ENCODE results near the gene MITF.

MITF gene

DNA sequence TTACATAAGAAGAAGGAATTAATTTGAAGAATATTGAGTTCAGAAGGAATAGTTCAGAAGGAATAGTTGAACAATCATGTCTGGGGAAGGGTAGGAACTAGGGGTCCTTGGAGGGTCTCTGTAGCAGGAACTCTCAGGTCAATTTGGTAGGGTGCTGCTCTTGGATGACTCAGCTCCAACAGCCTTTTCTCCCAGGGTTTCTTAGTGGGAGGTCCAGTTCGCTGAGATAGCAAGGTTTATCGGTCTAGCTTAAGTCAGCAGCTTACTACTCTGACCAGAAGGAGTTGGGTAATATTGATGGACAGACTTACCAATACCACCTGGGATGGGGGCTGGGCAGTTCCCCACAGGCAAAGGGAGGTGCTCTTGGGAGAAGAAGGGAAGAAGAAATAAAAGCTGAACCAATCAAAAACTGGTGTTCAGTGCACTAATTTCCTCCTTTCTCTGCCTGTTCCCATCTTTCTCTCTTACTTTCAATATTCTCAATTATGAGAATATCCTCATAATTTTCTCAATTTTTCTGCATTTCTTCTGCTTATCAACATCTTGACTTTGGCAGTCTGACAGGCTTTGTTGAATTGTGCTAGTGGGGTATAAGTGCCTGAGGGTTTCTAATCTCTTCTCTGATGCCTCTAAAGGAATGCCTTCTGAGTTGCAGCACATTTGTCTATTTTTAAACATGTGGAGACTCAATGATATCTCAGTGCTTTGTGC, 14.4 kb upstream of the MITF start:
- no peak overlapping the region for H3K4me3 ChIP-seq (ENCODE audit: low read depth, low read length)
- DNase-seq (ENCODE audit: low read depth): no peak

DNA sequence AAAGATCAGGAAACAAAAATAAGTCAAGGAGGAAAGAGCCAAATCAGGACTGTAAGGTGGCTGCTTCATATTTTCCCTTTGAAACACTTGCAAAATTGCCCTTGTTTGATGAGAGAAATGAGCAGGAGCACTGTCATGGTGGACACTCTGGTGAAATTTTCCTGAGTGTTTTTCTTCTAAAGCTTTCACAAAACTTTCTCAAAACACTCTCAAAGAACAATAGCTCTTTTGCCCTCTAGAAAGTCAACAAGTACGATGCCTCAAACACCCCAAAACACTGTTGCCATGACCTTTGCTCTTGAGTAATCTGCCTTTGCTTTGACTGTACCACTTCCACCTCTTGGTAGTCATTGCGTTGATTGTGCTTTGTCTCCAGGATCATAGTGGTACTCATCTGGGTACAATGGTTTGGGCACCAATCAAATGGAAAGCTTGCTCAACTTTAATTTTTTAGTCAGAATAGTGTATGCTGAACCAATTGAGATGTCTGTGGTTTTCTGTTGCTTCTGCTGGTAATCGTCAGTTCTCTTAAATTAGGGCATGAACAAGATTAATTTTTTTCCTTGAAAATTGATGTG, 13.2 kb upstream of the MITF start:
- H3K4me3 ChIP-seq (ENCODE audit: low read depth, low read length): no peak overlapping the region
- DNase-seq (ENCODE audit: low read depth): no peak

DNA sequence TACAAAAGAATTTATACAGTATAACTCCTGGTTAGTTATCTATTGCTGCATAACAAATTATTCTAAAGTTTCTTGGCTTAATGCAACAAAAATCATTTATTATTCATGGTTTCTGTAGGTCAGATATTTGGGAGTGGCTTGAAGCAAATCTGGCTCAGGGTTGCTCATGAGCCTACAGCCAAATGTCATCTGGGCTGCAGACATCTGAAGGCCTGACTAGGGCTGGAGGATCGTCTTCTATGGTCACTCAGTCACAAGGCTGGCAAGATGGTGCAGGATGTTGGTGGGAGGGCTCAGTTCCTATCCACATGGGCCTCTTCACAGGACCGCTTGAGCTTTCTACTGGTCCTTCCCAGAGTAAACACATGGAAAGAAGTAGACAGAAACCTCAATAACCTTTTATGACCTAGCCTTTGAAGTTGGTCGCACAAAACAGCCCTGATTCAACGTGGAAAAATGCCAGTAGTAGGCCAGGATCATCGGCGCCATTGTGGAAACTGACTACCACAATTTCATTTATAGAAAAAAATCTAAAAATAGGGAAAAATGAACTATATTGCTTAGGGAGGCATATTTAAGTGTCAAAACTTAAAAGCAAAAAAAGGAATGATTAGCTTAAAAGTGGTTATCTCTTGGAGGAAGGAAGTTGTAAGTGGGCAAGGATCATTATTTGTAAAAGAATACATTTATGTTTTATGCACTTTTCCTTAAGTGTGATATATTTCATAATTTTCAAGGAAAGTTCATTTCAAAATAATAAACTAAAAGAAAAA, 9.9 kb upstream of the MITF start:
- DNase-seq (ENCODE audit: low read depth): no peak
- H3K4me3 ChIP-seq (ENCODE audit: low read depth, low read length): no peak overlapping the region

DNA sequence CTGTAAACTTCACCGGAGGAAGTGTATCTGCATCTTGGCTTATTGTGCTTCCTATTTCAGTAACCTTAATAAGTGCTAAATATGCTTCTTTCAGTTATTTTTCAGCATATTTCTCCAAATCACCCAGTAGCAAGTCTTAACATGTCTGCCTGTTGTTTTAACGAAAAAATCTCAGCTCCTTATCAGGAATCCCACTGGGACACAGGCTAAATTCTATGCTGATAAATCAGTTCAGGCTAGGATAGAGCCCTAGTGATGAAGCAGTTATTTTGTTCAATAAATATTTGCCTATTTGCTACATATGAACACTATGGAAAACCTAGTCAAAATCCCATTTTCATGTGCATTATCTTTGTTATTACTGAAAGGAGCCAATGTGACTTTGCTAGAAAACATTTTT, 8.2 kb upstream of the MITF start:
- DNase-seq (ENCODE audit: low read depth): no peak
- no peak overlapping the region for H3K4me3 ChIP-seq (ENCODE audit: low read depth, low read length)

DNA sequence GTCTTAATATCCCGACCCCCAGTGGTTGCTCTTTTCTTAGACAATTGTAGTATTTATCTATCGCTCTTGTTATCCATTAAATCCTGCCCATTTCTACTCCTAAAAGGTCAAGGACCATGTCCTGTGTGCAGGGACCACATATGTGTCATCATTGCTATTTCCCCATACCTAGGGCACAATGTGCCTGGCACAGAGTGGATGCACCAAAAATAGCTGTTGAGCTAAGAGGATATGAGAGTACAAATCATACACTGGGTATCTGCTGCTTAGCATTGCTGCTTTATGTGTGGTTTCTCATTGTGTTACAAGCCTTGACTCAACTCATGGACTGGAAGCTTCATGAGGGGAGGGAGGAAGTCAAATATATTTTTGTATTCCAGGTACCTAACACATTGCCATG, 3.4 kb upstream of the MITF start:
- H3K4me3 ChIP-seq (ENCODE audit: low read depth, low read length): no peak overlapping the region
- no peak for DNase-seq (ENCODE audit: low read depth)

DNA sequence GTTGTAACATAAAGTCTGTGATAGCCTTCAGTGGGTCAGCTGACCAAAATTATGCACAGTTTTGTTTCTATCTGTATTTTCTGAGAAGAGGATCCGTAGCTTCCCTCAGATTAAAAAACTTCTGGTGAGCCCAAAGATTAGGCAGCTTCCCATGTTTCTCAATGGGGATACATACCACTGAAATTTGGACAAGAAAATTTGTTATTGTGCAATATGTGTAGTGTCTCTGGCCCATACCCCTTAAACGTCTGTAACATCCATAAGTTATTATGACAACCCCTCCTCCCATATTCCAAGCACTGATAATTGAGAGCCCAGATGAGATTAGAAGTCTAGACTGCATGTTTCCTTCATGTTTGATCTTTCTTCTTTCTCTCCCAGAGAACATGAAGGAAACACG, 1.9 kb upstream of the MITF start:
- no peak overlapping the region for H3K4me3 ChIP-seq (ENCODE audit: low read depth, low read length)
- no peak for DNase-seq (ENCODE audit: low read depth)

DNA sequence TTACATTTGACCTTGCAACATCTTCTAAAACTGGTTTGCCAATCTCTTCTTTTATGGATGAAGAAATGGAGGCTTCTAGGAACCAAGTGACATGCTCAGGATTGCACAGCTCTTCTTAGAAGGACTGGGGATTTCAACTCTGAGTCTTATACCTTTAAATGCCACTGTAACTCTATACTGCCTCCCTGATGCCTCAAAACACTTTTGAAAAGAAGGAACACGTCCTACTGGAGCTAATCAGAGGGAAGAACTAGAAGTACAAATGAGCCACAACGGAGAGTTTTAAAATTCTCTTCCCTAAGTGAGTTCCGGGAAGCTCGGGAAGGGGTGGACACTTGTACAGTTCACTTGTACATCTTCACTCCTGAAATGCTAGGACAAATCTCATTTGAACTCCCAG, 949 bp upstream of the MITF start:
- peak overlapping the region; percentile 63 for H3K4me3 ChIP-seq (ENCODE audit: low read depth, low read length)
- no peak for DNase-seq (ENCODE audit: low read depth)

DNA sequence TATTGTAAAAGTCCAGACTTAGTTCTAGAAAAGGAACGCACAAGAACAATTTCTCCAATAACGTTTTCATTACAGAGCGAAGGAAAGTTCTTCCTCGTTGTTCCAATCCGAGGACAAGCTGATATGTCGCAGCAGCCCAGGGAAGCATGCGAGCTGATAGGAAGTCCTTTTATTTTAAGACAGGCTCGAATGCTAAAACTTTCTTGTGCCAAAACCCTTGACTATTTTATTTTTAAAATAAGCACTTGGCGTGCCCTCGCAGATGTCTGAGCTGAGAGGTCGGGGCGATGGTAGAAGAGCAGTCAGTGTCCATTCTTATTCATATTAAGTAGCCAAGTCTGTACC, 433 bp upstream of the MITF start:
- no peak for DNase-seq (ENCODE audit: low read depth)
- peak overlapping the region; percentile 63 for H3K4me3 ChIP-seq (ENCODE audit: low read depth, low read length)

DNA sequence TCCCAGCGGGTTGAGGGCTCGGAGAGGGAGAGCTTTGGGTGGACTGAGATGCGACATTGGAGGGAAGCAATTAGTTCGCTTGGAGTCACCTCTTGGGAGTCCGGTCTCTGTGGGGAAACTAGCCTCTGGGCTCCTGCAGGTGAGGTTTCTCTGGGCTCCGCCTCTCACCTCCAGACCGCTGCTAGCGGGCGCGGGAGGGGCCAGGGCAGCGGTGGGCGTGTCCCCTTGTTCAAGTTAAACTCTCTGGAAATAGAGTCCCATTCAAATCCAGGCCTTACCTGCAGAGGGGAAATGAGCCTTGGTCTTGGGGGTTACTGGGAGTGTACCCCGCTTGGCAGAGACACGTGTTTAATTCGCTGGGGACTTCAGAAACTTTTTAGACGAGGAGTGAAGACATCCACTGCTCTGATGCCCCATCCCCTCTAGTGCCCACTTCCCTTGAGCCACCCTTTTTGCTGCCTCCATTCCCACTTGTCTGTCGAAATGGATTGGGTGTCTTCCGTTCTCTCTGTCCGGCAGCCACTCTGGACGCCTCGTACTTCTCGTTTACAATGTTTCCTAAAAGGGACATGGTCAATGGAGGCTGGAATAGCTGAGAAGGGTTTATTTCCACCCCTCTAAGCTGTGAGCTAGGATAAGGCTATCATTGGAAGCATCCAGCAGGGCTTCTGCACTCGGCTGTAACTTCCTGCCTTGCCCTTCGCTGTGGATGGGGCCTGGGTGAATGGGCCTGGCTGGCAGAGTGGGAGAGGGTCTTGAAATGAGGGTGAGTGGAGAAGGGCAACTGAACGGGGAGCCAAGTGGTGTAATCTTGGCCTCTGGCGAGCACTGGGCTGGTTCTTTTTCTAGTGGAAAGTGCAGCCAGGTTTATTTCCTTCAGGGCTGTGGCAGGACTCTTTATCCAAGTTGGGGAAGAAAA, 1.1 kb downstream of the MITF start:
- H3K4me3 ChIP-seq (ENCODE audit: low read depth, low read length): peak overlapping the region; percentile 63
- no peak for DNase-seq (ENCODE audit: low read depth)

DNA sequence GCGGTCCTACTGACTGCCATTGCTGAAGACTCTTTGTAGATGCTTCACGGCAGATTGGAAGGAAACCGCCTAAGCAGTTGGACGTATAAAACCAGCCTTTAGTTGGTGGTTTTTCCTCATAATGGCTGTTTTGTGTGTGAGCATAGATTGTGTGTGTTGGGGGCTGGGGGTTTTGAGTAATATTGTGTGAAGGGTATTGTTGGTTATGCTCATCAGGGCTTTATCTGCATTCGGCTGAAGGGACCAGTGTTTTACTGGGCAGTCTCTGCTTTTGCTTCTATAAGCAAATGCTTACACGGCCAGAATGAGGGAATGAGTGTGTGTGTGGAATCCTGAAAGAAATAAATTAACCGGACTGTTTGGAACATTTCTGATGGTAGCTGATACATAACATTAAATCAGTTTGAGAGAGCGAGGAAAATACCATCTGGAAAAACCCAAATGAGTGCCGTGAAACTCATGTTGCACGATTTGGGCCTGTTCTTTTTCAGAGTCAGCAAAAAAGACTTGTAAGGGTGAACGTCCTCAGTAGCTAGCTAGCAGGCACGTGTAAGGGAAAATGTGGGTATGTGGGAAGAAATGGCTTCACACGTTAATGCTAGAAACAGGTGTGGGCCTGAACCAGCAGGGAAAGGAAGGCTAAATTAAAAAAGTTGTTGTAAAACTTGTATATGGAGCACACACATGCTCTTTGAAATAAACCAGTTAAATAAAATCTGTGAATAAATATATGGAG, 1.9 kb downstream of the MITF start:
- H3K4me3 ChIP-seq (ENCODE audit: low read depth, low read length): no peak overlapping the region
- no peak for DNase-seq (ENCODE audit: low read depth)

DNA sequence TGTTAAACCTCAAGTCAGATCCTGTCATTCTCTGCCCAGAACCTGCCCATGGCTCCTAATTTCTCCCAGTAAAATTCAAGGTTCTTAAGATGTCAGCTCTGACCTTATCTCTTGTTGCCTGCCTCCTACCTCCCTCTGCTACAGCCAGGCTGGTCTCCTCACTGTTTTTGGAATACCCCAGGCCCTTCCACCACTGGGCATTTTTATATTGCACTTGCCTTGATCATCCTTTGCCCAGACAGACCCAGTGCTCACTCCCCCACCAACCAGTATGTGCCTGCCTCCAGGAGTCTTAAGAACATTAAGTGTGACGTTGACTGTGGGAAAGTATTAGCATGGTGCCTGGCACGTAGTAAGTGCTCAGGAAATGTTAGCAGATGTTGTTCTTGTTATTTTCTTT, 3.1 kb downstream of the MITF start:
- DNase-seq (ENCODE audit: low read depth): no peak
- H3K4me3 ChIP-seq (ENCODE audit: low read depth, low read length): no peak overlapping the region

DNA sequence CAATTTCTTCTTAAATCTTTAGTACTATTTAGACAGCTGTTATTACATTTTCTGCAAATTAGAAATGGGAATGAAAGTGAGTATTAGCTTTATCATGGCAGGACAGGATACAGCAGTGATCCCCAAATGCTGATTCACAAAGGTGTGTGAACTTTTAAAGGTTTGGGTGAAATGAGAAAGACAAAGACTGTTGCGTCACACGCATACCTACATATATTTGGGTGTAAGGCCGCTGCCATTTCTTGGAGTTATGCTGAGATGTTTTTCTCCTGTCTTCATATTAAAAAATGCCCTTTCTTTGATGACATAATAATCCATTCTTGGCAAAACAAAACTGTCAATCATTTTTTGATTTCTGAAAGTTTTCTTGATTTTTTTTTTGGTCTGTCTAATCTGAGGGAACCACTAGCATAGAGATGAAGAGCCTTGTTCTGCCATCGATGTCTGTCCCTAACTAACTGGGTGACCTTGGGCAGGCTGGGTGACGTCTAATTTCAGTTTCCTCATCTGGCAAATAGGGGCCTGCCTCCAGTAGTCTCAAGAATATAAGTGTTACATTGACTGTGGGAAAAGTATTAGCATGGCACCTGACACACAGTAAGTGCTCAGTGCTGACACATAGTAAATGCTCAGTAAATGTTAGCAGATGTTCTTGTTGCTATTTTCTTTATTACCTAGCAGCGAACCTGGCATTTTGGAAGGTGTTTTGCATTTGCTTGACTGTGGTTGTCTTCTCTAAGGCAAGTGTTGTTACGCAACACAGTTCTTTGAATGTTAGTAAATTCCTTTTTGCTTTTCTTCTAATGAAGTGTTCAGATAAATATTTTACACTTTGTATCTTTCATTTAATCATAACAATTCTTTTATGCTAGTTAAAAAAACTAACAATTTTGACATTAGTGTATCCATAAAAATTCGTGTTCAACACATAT, 5.0 kb downstream of the MITF start:
- H3K4me3 ChIP-seq (ENCODE audit: low read depth, low read length): no peak overlapping the region
- no peak for DNase-seq (ENCODE audit: low read depth)

DNA sequence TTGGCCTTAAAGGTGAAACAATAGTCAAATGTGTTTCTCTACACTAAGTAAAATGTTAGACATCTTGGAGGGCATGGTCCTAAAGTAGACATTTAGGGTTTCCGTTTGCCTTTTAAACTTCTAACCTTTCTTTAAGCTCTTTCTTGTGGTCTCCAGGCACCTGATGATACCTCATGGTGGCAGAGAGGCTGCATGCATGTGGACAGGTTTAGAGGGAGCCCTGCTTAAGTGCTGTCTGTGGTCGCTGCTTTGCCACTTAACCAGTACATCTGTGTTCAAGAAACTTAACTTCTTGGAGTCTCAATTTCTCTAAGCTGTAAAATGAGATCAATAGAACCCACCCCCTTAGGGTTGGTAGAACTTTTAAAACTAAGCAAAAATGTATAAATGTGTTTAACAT, 6.2 kb downstream of the MITF start:
- H3K4me3 ChIP-seq (ENCODE audit: low read depth, low read length): no peak overlapping the region
- DNase-seq (ENCODE audit: low read depth): no peak

DNA sequence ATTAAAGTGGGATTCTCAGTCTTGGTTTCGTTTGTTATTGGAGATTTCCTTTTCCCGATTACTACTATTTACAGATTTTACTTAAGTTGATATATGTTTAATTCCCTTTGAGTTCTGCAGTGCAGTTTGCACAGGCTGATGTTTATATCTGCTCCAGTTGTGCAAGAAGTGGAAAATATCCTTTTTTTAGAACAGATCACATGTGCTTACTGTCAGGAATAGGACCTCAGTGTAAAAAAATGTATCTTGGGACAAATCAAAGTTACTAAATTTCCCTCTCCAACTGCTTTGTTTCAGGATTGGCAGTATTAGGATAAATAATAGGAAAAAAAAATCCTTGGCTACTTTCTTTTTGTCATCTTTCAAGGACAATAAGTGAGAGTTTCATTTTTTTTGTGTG, 6.9 kb downstream of the MITF start:
- no peak for DNase-seq (ENCODE audit: low read depth)
- H3K4me3 ChIP-seq (ENCODE audit: low read depth, low read length): no peak overlapping the region

DNA sequence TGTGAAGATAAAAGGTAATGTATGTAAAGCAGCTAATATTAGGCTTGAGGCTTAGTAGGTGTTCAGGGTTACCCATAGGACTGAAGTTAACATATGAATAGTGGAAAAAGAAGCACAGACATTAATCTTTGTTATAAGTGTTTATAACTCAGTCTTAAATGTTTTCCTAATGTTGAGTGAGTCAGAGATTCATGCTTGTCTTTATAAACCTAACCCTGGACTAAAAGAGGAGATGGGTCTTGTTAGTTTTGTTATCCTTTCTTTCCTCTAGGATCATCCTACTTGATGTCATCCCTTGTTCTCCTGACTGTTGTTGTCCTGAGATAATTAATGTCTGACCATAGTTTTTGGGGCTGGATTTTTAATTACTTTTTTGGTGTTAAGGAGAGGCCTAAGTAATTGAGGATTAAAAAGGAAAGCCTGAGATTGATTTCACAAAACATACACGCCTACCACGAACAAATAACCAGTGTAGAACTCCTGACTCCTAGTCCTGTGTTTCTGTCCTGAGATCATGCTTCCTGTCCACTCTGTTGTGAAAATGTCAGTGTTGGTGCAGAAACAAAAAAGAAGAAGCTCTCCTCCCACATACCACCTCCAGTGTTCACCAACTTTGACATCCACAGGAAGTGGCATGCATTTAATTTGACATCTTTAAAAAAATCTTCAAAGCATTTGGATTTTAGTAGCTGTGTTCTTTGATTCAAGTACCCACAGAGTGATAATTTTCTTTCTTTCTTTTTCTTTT, 8.4 kb downstream of the MITF start:
- no peak for DNase-seq (ENCODE audit: low read depth)
- H3K4me3 ChIP-seq (ENCODE audit: low read depth, low read length): no peak overlapping the region

DNA sequence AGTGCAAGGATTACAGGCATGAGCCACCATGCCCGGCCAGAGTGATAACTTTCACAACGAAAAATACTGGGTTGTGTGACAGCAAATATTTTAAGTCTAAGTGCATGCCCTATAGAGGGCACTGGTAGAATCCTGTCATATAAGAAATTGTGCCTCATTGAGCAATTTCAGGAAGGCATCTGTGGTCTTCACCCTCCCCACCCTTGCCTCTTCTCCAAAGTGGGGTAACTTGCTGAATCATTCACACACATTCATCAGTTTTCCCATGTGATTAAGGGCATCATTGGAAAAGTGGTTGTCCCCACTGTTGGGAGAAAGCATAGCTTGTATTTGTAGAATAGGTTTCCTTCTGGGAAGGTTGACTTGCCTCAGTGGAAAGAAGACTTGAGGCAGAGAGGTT, 9.2 kb downstream of the MITF start:
- DNase-seq (ENCODE audit: low read depth): no peak
- H3K4me3 ChIP-seq (ENCODE audit: low read depth, low read length): no peak overlapping the region

DNA sequence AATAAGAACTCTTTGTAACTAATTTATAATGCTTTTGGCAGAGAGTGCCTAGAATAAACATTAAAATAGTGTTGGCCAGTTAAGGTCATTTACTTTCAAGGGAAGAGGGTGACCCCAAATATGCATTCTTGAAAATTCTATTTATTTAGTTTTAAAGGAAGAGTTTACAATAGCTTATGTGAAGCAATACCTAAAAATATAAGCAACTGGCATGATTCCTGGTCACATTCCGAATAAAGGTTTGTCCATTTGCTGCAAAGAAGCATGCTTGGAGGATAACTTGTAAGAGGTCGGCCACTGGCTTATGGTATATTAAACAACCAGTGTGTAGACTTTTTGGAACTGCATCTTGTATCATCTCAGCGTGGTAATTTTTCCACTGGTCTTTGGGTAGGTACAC, 10.2 kb downstream of the MITF start:
- DNase-seq (ENCODE audit: low read depth): no peak
- no peak overlapping the region for H3K4me3 ChIP-seq (ENCODE audit: low read depth, low read length)

DNA sequence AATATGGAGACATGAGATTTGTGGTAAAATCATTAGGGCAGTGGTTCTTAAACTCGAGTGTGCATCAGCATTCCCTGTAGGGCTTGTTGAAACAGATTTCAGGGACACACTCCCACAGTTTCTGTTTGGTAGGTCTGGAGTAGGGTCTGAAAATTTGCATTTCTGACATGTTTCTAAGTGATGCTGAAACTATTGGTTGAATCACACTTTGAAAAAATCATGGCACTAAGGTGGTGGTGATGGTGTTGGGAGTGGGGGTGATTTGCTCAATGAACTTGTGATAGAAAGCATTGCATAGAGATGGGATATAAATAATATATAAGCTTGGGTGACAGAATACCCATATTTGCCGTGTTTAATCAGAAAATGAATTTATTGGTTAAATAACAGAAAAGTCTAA, 11.3 kb downstream of the MITF start:
- no peak overlapping the region for H3K4me3 ChIP-seq (ENCODE audit: low read depth, low read length)
- no peak for DNase-seq (ENCODE audit: low read depth)

Measured in skeletal muscle cell (primary cell).